Mesenchymal stem cell (in vitro differentiated cells and primary cell): ENCODE results near the gene GALK2.

ENCODE experiments used
- DNase-seq: peaks from one replicate; pipeline ENCODE4 v3.0.0-alpha.2; 2013
- H2AFZ ChIP-seq: one replicate; pipeline ENCODE4 v1.6.1; 2013; ENCODE audit warnings: low read depth, mild to moderate bottlenecking, control low read depth, inconsistent platforms, low read length, moderate library complexity
- H2AK5ac ChIP-seq: 2 replicates; pipeline ENCODE4 v1.6.1; 2013; ENCODE audit warnings: low read length, moderate library complexity, mild to moderate bottlenecking, inconsistent platforms; ENCODE audit not compliant: severe bottlenecking
- H2BK120ac ChIP-seq: one replicate; pipeline ENCODE4 v1.6.1; 2013; ENCODE audit warnings: low read depth, mild to moderate bottlenecking, inconsistent platforms, low read length, moderate library complexity
- H2BK12ac ChIP-seq, 2 experiments: one replicate each; pipeline ENCODE4 v1.6.1; 2013; ENCODE audit warnings: inconsistent platforms in 2 of 2, low read length in 2 of 2, mild to moderate bottlenecking in 2 of 2, moderate library complexity in 2 of 2, control low read depth in 1 of 2
- H2BK15ac ChIP-seq: one replicate; pipeline ENCODE4 v1.6.1; 2013; ENCODE audit warnings: mild to moderate bottlenecking, low read depth, inconsistent platforms; ENCODE audit not compliant: poor library complexity, severe bottlenecking
- H2BK5ac ChIP-seq: 2 replicates; pipeline ENCODE4 v1.6.1; 2013; ENCODE audit warnings: low read depth, mild to moderate bottlenecking, low read length, control low read depth, inconsistent platforms; ENCODE audit not compliant: poor library complexity, severe bottlenecking
- H3K14ac ChIP-seq, 2 experiments: one replicate each; pipeline ENCODE4 v1.6.1; 2013; ENCODE audit warnings: inconsistent platforms in 2 of 2, low read length in 2 of 2, control low read depth in 1 of 2, mild to moderate bottlenecking in 1 of 2, moderate library complexity in 1 of 2
- H3K18ac ChIP-seq, 2 experiments: one replicate each; pipeline ENCODE4 v1.6.1; 2013; ENCODE audit warnings: inconsistent platforms in 2 of 2, low read length in 2 of 2, control low read depth in 1 of 2, low read depth in 1 of 2, mild to moderate bottlenecking in 1 of 2
- H3K23ac ChIP-seq, 2 experiments: one replicate each; pipeline ENCODE4 v1.6.1; 2013; ENCODE audit warnings: inconsistent platforms in 2 of 2, low read length in 2 of 2, mild to moderate bottlenecking in 2 of 2, moderate library complexity in 2 of 2, control low read depth in 1 of 2
- H3K27ac ChIP-seq: 2 replicates; pipeline ENCODE4 v1.5.1; 2013; ENCODE audit warnings: mild to moderate bottlenecking, moderate library complexity, low read length, control low read depth, inconsistent platforms; ENCODE audit not compliant: poor library complexity, severe bottlenecking
- H3K27me3 ChIP-seq, 2 experiments: 2 replicates each; pipeline versions ENCODE4 v1.6.1 to v1.7.0; 2013; ENCODE audit warnings: low read length in 2 of 2, mild to moderate bottlenecking in 2 of 2, moderate library complexity in 2 of 2, control low read depth in 1 of 2, inconsistent platforms in 1 of 2; ENCODE audit not compliant: control insufficient read depth in 1 of 2, insufficient read depth in 1 of 2
- H3K36me3 ChIP-seq, 2 experiments: 2 replicates each; pipeline versions ENCODE4 v1.6.1 to v1.7.0; 2013; ENCODE audit warnings: low read length in 2 of 2, control low read depth in 1 of 2, inconsistent platforms in 1 of 2, low read depth in 1 of 2, mild to moderate bottlenecking in 1 of 2; ENCODE audit not compliant: insufficient read depth in 2 of 2, control insufficient read depth in 1 of 2
- H3K4ac ChIP-seq, 2 experiments: one replicate each; pipeline ENCODE4 v1.6.1; 2013; ENCODE audit warnings: inconsistent platforms in 2 of 2, low read length in 2 of 2, mild to moderate bottlenecking in 2 of 2, moderate library complexity in 2 of 2, control low read depth in 1 of 2, low read depth in 1 of 2
- H3K4me1 ChIP-seq: 2 replicates; pipeline ENCODE4 v1.6.1; 2013; ENCODE audit warnings: low read depth, low read length, control low read depth; ENCODE audit not compliant: control insufficient read depth, insufficient read depth
- H3K4me2 ChIP-seq: 2 replicates; pipeline ENCODE4 v1.6.1; 2013; ENCODE audit warnings: low read length, mild to moderate bottlenecking, inconsistent platforms; ENCODE audit not compliant: poor library complexity, severe bottlenecking
- H3K4me3 ChIP-seq, 2 experiments: 2 replicates each; pipeline versions ENCODE4 v1.5.1 to v1.7.0; 2013; ENCODE audit warnings: low read length in 2 of 2, mild to moderate bottlenecking in 2 of 2, control low read depth in 1 of 2, low read depth in 1 of 2; ENCODE audit not compliant: insufficient read depth in 1 of 2
- H3K79me1 ChIP-seq: replicated peaks from 2 replicates; pipeline ENCODE4 v1.6.1; 2013; ENCODE audit warnings: mild to moderate bottlenecking, control low read depth, low read length, inconsistent platforms; ENCODE audit not compliant: poor library complexity, severe bottlenecking
- H3K9ac ChIP-seq: 2 replicates; pipeline ENCODE4 v1.7.0; 2013; ENCODE audit warnings: mild to moderate bottlenecking, low read length, moderate library complexity
- H3K9me3 ChIP-seq: 2 replicates; pipeline ENCODE4 v1.7.0; 2013; ENCODE audit warnings: mild to moderate bottlenecking, low read length; ENCODE audit not compliant: control insufficient read depth
- H4K8ac ChIP-seq: one replicate; pipeline ENCODE4 v1.6.1; 2013; ENCODE audit warnings: inconsistent platforms, mild to moderate bottlenecking, low read length, moderate library complexity
- H4K91ac ChIP-seq: one replicate; pipeline ENCODE4 v1.6.1; 2013; ENCODE audit warnings: mild to moderate bottlenecking, low read length, inconsistent platforms
- WGBS: methylation state at CpG from one replicate; pipeline ENCODE4 v1.1.7; 2013; ENCODE audit warnings: mixed read lengths; 5-methylcytosine and 5-hydroxymethylcytosine counted together

GALK2 gene

DNA sequence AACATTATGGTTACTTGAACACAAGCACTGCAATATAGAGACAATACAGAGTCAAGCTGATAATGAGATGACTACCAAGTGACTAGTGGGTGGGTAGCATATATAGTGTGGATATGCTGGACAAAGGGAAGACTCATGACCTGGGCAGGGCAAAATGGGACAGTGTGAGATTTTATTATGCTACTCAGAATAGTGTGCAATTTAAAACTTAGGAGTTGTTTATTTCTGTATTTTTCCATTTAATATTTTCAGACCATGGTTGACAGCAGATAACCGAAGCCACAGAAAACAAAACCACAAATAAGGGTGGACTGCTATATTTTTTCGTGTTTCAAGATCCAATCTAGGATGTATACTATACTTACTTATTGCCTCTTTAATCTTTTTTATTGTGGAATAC, 19.6 kb downstream of the GALK2 start:
- Histone ChIP-seq H3K9me3 (no peaks in the 10 kb centered on the region), H3K27me3 (no peaks in the 10 kb centered on the region), H2AFZ (no peak overlapping the region), H3K18ac (no peak overlapping the region), H2BK12ac (no peak overlapping the region), H4K91ac (no peak overlapping the region), H3K27ac (no peak overlapping the region), H3K23ac (no peak overlapping the region), H2AK5ac (no peak overlapping the region), H3K14ac (no peak overlapping the region), H4K8ac (no peak overlapping the region), H3K4me2 (no peak overlapping the region), H2BK15ac (no peak overlapping the region), H3K4me3 (no peak overlapping the region), H3K79me1 (peaks cover 19% of the 10 kb centered on the region), H3K4ac (no peak overlapping the region), H2BK5ac (no peak overlapping the region), H3K4me1 (no peaks in the 10 kb centered on the region), H3K36me3 (peaks cover 3% of the 10 kb centered on the region in 2 experiments), H3K9ac (no peak overlapping the region), H2BK120ac (no peak overlapping the region)
- DNase-seq, result no peak
- WGBS, result 100% methylated on average over 1 of the region's 2 CpGs

DNA sequence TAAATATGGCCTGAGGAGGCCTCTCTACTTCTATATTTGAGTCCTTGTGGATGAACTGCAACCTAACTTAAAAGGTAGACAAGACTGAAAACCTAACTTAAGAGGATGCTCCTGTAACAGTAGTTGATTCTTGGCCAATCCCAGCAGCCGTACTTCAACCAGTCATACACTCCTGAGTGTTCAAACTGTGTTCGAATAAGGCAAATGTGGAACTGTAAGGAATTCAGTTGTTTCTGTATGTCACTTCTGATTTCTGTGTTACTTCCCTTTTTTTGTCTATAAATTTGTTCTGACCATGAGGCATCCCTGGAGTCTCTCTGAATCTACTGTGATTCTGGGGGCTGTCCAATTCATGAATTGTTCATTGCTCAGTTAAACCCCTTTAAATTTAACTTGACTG, 20.5 kb downstream of the GALK2 start:
- Histone ChIP-seq H2BK5ac (no peak overlapping the region), H3K4me3 (no peak overlapping the region), H3K18ac (no peak overlapping the region), H2AK5ac (no peak overlapping the region), H3K23ac (no peak overlapping the region), H3K9ac (no peak overlapping the region), H2AFZ (no peak overlapping the region), H3K14ac (no peak overlapping the region), H2BK15ac (no peak overlapping the region), H3K27me3 (no peaks in the 10 kb centered on the region), H3K4ac (no peak overlapping the region), H3K9me3 (no peaks in the 10 kb centered on the region), H3K4me1 (no peaks in the 10 kb centered on the region), H4K91ac (no peak overlapping the region), H3K4me2 (no peak overlapping the region), H2BK12ac (no peak overlapping the region), H3K79me1 (peaks cover 20% of the 10 kb centered on the region), H3K27ac (no peak overlapping the region), H3K36me3 (peaks cover under 1 to 3% of the 10 kb centered on the region in 2 experiments), H4K8ac (no peak overlapping the region), H2BK120ac (no peak overlapping the region)
- WGBS, result 96% methylated on average over 2 of the region's 2 CpGs
- no peak for DNase-seq

DNA sequence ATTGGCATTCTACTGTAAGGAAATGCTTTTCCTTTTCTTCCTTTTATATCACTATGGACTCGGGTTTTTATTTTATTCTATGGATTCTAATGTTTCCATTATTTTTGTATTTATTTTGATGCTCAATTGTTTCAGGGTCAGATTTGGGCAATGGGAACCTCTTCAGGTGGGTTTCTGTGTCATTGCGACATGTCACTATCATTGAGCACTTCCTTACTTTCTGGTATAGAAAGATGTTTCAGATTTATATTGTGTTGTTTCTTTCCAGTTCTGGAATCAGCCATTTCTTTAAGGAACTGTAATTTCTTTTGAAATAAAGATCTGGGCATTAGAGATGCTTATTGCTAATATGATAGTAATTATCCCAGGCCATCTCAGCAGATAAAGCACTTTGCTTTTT, 21.8 kb downstream of the GALK2 start:
- Histone ChIP-seq H3K4ac (no peak overlapping the region), H2BK15ac (no peak overlapping the region), H2AK5ac (no peak overlapping the region), H3K27me3 (no peaks in the 10 kb centered on the region), H3K27ac (no peak overlapping the region), H3K4me2 (no peak overlapping the region), H3K9me3 (no peaks in the 10 kb centered on the region), H3K14ac (no peak overlapping the region), H2AFZ (no peak overlapping the region), H3K9ac (no peak overlapping the region), H2BK5ac (no peak overlapping the region), H3K4me1 (peaks cover 1% of the 10 kb centered on the region), H4K8ac (no peak overlapping the region), H3K79me1 (peaks cover 23% of the 10 kb centered on the region), H3K23ac (no peak overlapping the region), H4K91ac (no peak overlapping the region), H3K18ac (no peak overlapping the region), H3K36me3 (peaks cover 0 to 3% of the 10 kb centered on the region in 2 experiments), H2BK120ac (no peak overlapping the region), H2BK12ac (no peak overlapping the region), H3K4me3 (no peak overlapping the region)
- DNase-seq, result no peak
- WGBS, result 100% methylated on average over 2 of the region's 2 CpGs

DNA sequence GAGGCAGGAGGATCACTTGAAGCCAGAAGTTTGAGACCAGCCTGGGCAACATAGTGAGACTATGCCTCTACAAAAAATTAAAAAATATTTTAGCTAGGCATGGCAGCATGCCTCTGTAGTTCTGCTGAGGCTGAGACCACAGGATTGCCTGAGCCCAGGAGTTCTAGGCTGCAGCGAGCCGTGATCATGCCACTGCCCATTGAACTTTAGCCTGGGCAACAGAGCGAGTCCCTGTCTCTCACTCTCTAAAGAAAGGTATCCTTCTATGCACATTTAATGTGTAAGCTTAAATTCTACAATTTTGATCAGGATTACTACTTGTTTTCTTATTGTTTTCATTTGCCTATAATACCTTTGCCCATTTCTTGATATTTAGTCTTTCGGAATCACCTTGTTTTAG, 26.8 kb downstream of the GALK2 start:
- no peak for DNase-seq
- Histone ChIP-seq H2AFZ (no peak overlapping the region), H2BK5ac (no peak overlapping the region), H2BK120ac (no peak overlapping the region), H3K9ac (no peak overlapping the region), H3K27me3 (no peaks in the 10 kb centered on the region), H2BK12ac (no peak overlapping the region), H3K4me2 (no peak overlapping the region), H3K9me3 (no peaks in the 10 kb centered on the region), H2BK15ac (no peak overlapping the region), H4K8ac (no peak overlapping the region), H2AK5ac (no peak overlapping the region), H3K23ac (no peak overlapping the region), H3K4me3 (no peak overlapping the region), H3K79me1 (peaks cover 21% of the 10 kb centered on the region), H3K36me3 (peaks cover 3 to 11% of the 10 kb centered on the region in 2 experiments), H3K14ac (no peak overlapping the region), H3K4ac (no peak overlapping the region), H3K18ac (no peak overlapping the region), H3K27ac (no peak overlapping the region), H4K91ac (no peak overlapping the region), H3K4me1 (peaks cover 4% of the 10 kb centered on the region)
- whole genome bisulfite sequencing, result 100% methylated on average over 2 of the region's 4 CpGs
